T-helper 2 cell treated with Interferon-gamma antibody and Interleukin-4, amounts not matched to agents 100 ng/mL and 5 ng/mL, for 36 hours (primary cell): ENCODE measurements around the gene WDR73. TPM values are rescaled to one million over a fixed set of nuclear protein-coding genes. Genes with fewer than 3 reads are reported as not detected.

Experiments
- intact Hi-C: fragments of 100-400 bp; cut with micrococcal nuclease; formaldehyde crosslinking; loops from one replicate; pipeline ENCODE4 v1.15.1; 2023
- total RNA-seq: library from RNA; stranded (reverse); gene quantifications from 2 replicates; pipeline ENCODE4 v1.2.3, GENCODE V29; 2022

Gene WDR73
- total RNA-seq, 1 donor from 2014 or later = 24.8 TPM

- intact Hi-C loops = no loop called here
Observed at GRCh38 chr15:84621358-84621979, 32.6 kb downstream of the WDR73 start.

GRCh38 chr15:84620626-84621025 lies 33.5 kb downstream of the WDR73 start:
- intact Hi-C loops = no loop called here

- intact Hi-C loops = no loop called here
Observed at GRCh38 chr15:84616235-84616634, 37.8 kb downstream of the WDR73 start.

DNA sequence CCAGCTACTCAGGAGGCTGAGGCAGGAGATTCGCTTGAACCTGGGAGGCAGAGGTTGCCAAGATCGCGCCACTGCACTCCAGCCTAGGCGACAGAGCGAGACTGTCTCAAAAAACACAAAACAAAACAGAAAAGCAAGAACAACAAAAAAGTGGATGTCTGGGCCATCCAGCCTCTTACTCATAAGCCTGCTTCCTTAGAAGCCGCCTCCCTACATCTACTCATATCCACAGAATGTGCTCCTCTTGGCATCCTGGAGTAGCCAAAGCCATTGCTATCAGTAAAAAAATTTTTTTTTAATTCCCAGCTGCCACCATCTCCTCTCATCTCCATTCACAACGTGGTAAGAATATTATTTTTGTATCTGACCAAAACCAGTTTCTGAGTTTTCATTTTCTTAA lies 42.5 kb downstream of the WDR73 start:
- intact Hi-C loops = no loop called here

GRCh38 chr15:84609818-84610525 lies 44.1 kb downstream of the WDR73 start:
- intact Hi-C loops = no loop called here

- intact Hi-C loops = no loop called here
Observed at GRCh38 chr15:84608707-84609284, 45.3 kb downstream of the WDR73 start.

GRCh38 chr15:84606653-84607120 lies 47.4 kb downstream of the WDR73 start:
- intact Hi-C loops = no loop called here

DNA sequence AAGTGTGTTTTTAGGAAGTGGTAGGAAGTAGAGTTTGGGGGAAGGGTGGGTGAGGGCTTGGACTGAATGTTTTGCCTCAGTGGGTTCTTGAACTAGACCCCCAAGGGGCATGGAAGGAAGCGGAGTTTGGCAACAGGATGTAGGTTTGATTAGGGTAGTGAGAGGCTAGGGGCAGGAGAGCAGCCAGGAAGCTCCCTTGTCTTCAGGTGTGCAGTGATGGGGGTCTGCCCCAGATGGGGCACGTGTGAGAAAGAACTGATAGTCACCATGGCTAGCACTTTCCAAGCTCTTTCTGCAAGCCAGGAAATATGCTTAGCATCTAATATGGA lies 48.6 kb downstream of the WDR73 start:
- intact Hi-C loops = no loop called here

DNA sequence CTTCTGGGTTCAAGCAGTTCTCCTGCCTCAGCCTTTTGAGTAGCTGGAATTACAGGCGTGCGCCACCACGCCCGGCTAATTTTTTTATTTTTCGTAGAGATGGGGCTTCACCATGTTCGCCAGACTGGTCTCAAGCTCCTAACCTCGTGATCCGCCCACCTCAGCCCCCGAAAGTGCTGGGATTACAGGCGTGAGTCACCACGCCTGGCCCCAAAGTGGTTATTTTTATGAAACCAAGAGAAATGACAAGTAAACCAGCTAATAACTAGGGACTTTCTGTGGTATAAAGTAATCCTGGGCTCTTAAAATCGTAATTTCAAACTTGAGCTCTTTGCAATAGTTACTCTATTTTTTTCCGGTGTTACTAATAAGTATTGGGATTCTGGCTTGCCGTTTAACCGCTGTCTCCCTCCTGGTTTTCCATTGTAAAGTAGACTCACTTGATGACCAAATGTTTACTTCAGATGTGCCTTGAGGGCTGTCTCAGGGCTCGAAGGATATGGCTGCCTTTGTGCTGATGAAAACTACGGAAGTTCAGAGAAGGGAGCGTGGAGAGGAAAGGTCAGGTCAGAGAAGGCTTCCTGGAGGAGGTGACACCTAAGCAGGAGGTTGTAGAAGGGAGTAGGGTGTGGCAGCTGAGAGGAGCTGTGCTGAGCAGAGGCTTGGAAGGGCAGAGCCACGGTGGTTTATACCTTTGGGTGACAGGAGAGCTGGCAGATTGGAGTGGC lies 49.1 kb downstream of the WDR73 start:
- intact Hi-C loops = loop anchor here (5.0 kb wide), 1 partner anchor 322 kb away; no protein-coding TSS in a partner anchor

- intact Hi-C loops = loop anchor here (5.0 kb wide), 1 partner anchor 323 kb away; no protein-coding TSS in a partner anchor
Observed at GRCh38 chr15:84603630-84604379, 50.3 kb downstream of the WDR73 start.

GRCh38 chr15:84601555-84601838 lies 52.6 kb downstream of the WDR73 start:
- intact Hi-C loops = loop anchor here (2.0 to 5.0 kb wide), 2 partner anchors 147 to 326 kb away; partner anchors contain the start of gene ZNF592

- intact Hi-C loops = loop anchor here (1.0 to 5.0 kb wide), 8 partner anchors 30 to 380 kb away; partner anchors contain the start of genes NMB, PDE8A, WDR73 and ZNF592
Observed at GRCh38 chr15:84600687-84601554, 53.2 kb downstream of the WDR73 start, which contains the start of gene ZSCAN2. Gene ZSCAN2 (plus strand): TSS chr15:84601009. CDS start chr15:84603928, 2,919 bp downstream.

DNA sequence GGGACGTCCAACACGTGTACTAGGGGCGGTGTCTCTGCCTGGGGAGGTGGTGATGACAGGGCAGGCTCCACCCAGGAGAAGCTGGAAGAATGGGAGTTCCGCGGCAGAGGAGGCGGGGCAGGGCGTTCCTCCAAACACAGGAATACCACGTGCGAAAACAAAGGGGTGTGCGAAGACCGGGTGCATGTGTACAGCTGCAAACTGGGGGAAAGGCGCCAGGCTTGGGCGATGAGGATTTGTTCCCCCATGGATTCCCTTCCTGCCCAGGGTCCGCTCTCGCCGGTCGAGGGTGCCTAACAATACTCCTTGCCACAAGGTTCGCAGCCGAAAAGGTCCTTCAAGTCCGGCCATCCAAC lies 53.8 kb downstream of the WDR73 start:
- intact Hi-C loops = loop anchor here (1.0 to 5.0 kb wide), 8 partner anchors 29 to 381 kb away; partner anchors contain the start of genes NMB, PDE8A, WDR73 and ZNF592

- intact Hi-C loops = loop anchor here (1.0 to 5.0 kb wide), 8 partner anchors 29 to 381 kb away; partner anchors contain the start of genes NMB, PDE8A, WDR73 and ZNF592
Observed at GRCh38 chr15:84599906-84600305, 54.2 kb downstream of the WDR73 start.

DNA sequence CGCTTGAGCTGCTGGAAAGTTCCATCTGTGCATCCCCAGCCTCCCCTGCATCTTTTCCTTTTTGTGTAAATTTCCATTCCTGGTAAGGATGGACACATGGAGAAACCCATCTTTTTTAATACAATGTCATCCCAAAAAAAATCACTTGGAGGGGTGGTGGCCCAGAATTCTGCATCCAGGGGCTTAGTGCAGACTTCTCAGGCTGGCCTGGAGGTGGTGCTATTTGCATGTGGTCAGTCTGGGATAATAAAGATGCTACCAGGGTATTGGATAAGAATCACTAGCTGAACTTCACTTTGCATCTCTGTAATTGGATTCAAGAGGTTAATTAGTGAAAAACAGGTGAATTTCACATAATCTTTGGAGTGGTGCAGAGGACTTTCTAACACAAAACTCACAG lies 55.1 kb downstream of the WDR73 start:
- intact Hi-C loops = loop anchor here (1.0 kb wide), 1 partner anchor 11 kb away; no protein-coding TSS in a partner anchor

GRCh38 chr15:84598250-84598649 lies 55.8 kb downstream of the WDR73 start:
- intact Hi-C loops = loop anchor here (1.0 kb wide), 1 partner anchor 10 kb away; no protein-coding TSS in a partner anchor

DNA sequence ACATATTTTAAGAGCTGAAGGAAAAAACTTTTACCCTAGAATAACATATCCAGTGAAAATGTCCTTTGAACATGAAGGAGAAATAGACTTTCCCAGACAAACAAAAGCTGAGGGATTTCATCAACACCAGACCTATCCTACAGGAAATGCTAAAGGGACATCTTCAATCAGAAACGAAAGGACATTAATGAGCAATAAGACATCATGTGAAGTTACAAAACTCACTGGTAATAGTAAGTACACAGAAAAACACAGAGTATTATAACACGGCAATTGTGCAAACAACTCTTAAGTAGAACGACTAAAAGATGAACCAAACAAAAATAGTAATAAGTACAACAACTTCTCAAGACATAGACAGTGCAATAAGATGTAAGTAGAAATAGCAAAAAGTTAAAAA lies 56.8 kb downstream of the WDR73 start:
- intact Hi-C loops = no loop called here

- intact Hi-C loops = no loop called here
Observed at GRCh38 chr15:84595660-84596059, 58.4 kb downstream of the WDR73 start.

GRCh38 chr15:84594617-84595290 lies 59.3 kb downstream of the WDR73 start:
- intact Hi-C loops = no loop called here
